Measurements from ENCODE around the gene GLP1R. TPM values are rescaled to one million over a fixed set of nuclear protein-coding genes. Genes with fewer than 3 reads are reported as not detected.

Gene GLP1R
- total RNA-seq, 1 donor from 2014 or later: 0.35 TPM

DNA sequence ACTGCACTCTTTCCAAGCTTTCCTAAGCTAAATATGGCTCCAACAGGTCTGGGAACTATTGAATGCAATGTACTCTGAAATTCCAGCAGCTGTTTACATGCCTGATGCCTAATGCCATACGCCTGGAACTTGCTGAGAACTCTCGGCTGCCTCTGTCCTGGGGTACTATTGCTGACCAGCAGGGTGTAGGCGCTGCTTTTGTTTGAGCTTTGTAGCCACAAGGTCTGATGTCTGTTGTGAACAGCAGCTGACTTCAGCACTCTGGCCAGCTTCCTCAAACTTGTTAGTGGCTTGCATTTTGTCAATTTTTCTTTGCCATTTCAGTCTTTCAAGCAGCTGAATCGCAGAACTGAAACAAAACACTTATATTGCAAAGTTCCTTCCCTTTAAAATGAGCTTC is 39.8 kb downstream of the GLP1R start:
- DNase-seq: no peak
- Histone ChIP-seq H3K9me3 (no peaks in the 10 kb centered on the region), H3K27me3 (ENCODE audit: low read depth) (peaks cover 4% of the 10 kb centered on the region), H3K4me3 (no peak overlapping the region), H3K36me3 (no peaks in the 10 kb centered on the region), H3K27ac (no peak overlapping the region), H3K4me1 (peaks cover 9% of the 10 kb centered on the region)
- ATAC-seq: peak; percentile 66 to 71
- TF ChIP-seq CTCF (IDR thresholded peaks at IDR 0.05): peak; percentile 46
- intact Hi-C loops (cut with DNase I): no loop called here

DNA sequence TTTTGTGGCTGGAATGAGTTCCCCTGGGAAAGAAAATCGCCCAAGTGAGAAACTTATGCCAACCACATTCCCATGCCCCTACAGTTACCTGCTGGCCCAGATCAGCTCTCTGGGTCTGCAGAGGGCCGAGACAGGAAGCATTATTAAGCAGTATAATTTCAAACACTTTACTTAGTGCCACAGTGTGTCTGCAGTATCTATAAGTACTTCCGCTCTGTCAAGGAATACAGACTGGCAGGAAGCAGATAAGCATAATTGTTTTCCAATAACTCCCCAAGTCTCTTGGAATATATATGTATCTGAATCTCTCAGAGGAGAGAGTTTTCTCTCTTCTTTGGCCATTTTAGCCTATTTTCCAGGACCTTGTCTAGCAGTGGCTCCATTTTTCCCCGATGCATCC is 41.5 kb downstream of the GLP1R start:
- ATAC-seq: no peak
- Histone ChIP-seq H3K4me1 (peaks cover 9% of the 10 kb centered on the region), H3K27me3 (ENCODE audit: low read depth) (peaks cover 4% of the 10 kb centered on the region), H3K9me3 (no peaks in the 10 kb centered on the region), H3K36me3 (no peaks in the 10 kb centered on the region), H3K4me3 (no peak overlapping the region), H3K27ac (no peak overlapping the region)
- DNase-seq: no peak
- intact Hi-C loops (cut with DNase I): no loop called here
- TF ChIP-seq CTCF (IDR thresholded peaks at IDR 0.05): no peak

- no peak for TF ChIP-seq CTCF (IDR thresholded peaks at IDR 0.05)
- no peaks in the 10 kb centered on the region for H3K9me3 ChIP-seq
- ATAC-seq: no peak
- H3K4me1 ChIP-seq: peaks cover 9% of the 10 kb centered on the region
- intact Hi-C loops (cut with DNase I): no loop called here
- no peak for DNase-seq
- no peak overlapping the region for H3K27ac ChIP-seq
- peaks cover 4% of the 10 kb centered on the region for H3K27me3 ChIP-seq (ENCODE audit: low read depth)
- H3K36me3 ChIP-seq: no peaks in the 10 kb centered on the region
- no peak overlapping the region for H3K4me3 ChIP-seq
These were observed 42.6 kb downstream of the GLP1R start for GRCh38 chr6:39091220-39091619.

DNA sequence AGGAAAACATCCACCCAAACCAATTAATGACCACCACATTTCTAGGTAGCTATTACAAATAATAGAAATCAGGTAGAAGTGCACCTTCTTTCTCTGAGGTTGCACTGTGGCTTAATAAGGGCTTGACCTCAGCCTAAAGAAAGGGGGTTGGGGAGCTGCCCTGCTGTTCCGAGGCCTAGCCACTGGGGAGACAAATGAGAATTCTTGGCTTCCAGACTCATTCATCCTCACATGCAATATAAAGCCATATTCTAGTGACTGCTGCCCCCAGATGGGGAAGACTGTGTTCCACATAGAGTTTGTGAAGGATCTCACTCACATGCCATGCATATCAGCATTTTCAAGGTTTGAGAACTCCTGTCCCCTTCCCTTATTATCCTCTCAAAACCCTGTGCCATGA is 43.5 kb downstream of the GLP1R start:
- Histone ChIP-seq H3K27ac (no peak overlapping the region), H3K4me1 (peaks cover 9% of the 10 kb centered on the region), H3K27me3 (ENCODE audit: low read depth) (peaks cover 4% of the 10 kb centered on the region), H3K9me3 (no peaks in the 10 kb centered on the region), H3K36me3 (no peaks in the 10 kb centered on the region), H3K4me3 (no peak overlapping the region)
- ATAC-seq (no peak), DNase-seq (no peak)
- no peak for TF ChIP-seq CTCF (IDR thresholded peaks at IDR 0.05)
- intact Hi-C loops (cut with DNase I): no loop called here

GRCh38 chr6:39093149-39093708 is 44.6 kb downstream of the GLP1R start:
- DNase-seq (no peak), ATAC-seq (no peak)
- Histone ChIP-seq H3K36me3 (no peaks in the 10 kb centered on the region), H3K4me3 (no peak overlapping the region), H3K9me3 (no peaks in the 10 kb centered on the region), H3K27ac (no peak overlapping the region), H3K4me1 (peaks cover 6% of the 10 kb centered on the region), H3K27me3 (ENCODE audit: low read depth) (peaks cover 4% of the 10 kb centered on the region)
- no peak for TF ChIP-seq CTCF (IDR thresholded peaks at IDR 0.05)
- intact Hi-C loops (cut with DNase I): no loop called here

DNA sequence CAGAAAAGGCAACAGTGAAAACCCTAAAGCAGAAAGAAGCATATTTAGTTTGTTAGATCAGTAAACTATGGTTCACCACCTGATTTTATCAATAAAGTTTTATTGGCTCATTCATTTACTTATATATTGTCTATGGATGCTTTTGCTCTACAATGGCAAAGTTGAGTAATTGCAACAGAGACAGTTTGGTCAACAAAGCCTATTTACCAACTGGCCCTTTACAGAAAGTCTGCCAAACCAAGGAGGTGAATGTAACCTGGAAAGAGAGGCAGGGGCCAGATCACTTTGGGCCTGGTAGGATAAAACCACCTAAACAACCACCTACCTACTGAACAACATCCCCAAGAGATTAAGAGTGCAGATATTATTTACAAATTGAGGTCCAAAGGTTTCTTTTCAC is 47.0 kb downstream of the GLP1R start:
- H3K4me3 ChIP-seq: no peak overlapping the region
- no peaks in the 10 kb centered on the region for H3K36me3 ChIP-seq
- ATAC-seq: no peak
- no peak for DNase-seq
- intact Hi-C loops (cut with DNase I): no loop called here
- no peaks in the 10 kb centered on the region for H3K27me3 ChIP-seq (ENCODE audit: low read depth)
- H3K9me3 ChIP-seq: no peaks in the 10 kb centered on the region
- H3K27ac ChIP-seq: no peak overlapping the region
- no peak for TF ChIP-seq CTCF (IDR thresholded peaks at IDR 0.05)
- H3K4me1 ChIP-seq: no peaks in the 10 kb centered on the region

Measured in lower lobe of right lung (tissue), 2 donors.